ENCODE results near the gene FAM170B. TPM values are rescaled to one million over a fixed set of nuclear protein-coding genes. Genes with fewer than 3 reads are reported as not detected.

Gene FAM170B
- total RNA-seq, 1 donor from 2014 or later, result not detected

DNA sequence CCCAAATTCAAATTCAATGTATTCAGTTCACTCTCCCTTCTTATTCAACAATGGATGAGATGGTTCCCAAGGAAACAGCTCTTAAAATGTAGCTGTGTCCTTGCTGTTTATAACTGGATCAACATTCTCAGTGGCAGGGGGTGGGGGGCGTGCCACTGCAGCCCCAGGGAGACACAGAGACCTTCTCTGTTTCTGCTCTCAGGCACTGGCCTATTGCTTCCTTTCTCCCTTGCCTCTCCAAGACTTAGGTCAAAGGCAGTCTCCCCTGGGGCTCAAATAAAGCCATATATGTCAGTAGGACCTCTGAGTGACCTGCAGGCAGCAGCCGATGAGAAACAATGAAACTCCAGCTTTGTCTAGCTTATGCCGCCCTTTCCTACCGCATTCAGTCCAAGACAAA is 39.2 kb downstream of the FAM170B start:
- H3K27ac Mint-ChIP-seq (ENCODE audit: unreplicated experiment), result no peak overlapping the region
- no peak overlapping the region for H3K4me3 Mint-ChIP-seq (ENCODE audit: unreplicated experiment)
- DNase-seq (ENCODE audit: low spot score), result no peak
- H3K27me3 Mint-ChIP-seq (ENCODE audit: unreplicated experiment), result no peaks in the 10 kb centered on the region
- no peaks in the 10 kb centered on the region for H3K9me3 Mint-ChIP-seq (ENCODE audit: unreplicated experiment)
- TF ChIP-seq, protein P1, sequence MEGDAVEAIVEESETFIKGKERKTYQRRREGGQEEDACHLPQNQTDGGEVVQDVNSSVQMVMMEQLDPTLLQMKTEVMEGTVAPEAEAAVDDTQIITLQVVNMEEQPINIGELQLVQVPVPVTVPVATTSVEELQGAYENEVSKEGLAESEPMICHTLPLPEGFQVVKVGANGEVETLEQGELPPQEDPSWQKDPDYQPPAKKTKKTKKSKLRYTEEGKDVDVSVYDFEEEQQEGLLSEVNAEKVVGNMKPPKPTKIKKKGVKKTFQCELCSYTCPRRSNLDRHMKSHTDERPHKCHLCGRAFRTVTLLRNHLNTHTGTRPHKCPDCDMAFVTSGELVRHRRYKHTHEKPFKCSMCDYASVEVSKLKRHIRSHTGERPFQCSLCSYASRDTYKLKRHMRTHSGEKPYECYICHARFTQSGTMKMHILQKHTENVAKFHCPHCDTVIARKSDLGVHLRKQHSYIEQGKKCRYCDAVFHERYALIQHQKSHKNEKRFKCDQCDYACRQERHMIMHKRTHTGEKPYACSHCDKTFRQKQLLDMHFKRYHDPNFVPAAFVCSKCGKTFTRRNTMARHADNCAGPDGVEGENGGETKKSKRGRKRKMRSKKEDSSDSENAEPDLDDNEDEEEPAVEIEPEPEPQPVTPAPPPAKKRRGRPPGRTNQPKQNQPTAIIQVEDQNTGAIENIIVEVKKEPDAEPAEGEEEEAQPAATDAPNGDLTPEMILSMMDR (IDR thresholded peaks at IDR 0.05; ENCODE audit: unreplicated experiment), result no peak
- no peaks in the 10 kb centered on the region for H3K4me1 Mint-ChIP-seq (ENCODE audit: unreplicated experiment)
- no peaks in the 10 kb centered on the region for H3K36me3 Mint-ChIP-seq (ENCODE audit: low read depth, unreplicated experiment)

DNA sequence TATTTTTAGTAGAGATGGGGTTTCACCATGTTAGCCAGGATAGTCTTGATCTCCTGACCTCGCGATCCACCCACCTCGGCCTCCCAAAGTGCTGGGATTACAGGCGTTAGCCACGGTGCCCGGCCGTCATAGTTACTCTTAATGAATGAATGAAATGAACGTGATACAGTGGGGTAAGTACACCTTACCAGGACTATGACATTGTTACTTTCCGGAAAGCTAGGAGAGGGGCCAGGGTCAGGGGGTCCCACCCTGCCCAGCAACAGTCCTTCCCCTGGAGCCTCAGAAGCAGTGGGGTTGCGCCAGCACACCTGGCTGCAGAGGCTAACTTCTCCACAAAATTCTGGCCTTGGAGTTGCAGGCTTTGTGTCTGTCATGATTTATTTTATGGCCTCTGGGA is 39.9 kb downstream of the FAM170B start:
- TF ChIP-seq, protein P1 (IDR thresholded peaks at IDR 0.05; ENCODE audit: unreplicated experiment), result no peak
- no peak overlapping the region for H3K27ac Mint-ChIP-seq (ENCODE audit: unreplicated experiment)
- H3K36me3 Mint-ChIP-seq (ENCODE audit: low read depth, unreplicated experiment), result no peaks in the 10 kb centered on the region
- H3K4me3 Mint-ChIP-seq (ENCODE audit: unreplicated experiment), result no peak overlapping the region
- no peaks in the 10 kb centered on the region for H3K9me3 Mint-ChIP-seq (ENCODE audit: unreplicated experiment)
- no peaks in the 10 kb centered on the region for H3K4me1 Mint-ChIP-seq (ENCODE audit: unreplicated experiment)
- no peak for DNase-seq (ENCODE audit: low spot score)
- no peaks in the 10 kb centered on the region for H3K27me3 Mint-ChIP-seq (ENCODE audit: unreplicated experiment)

DNA sequence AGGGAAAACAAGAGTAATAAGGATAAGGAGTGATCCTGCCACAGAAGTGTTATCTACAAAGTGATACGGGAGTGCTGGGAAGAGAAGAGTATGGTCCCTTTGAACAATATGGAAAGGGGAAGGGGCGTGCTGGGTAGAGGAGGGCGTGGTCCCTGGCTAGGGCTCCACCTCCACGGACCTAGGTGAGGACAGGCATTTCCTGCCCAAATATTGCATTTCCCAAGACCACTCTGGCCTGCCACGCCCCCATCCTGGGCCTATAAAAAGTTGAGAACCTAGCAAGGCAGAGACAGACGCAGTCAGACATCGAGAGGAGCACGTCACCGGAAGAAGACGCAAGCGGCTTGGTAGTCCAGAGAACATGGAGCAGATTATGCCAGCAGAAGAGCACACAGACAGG is 41.3 kb downstream of the FAM170B start:
- TF ChIP-seq, protein P1 (IDR thresholded peaks at IDR 0.05; ENCODE audit: unreplicated experiment), result no peak
- Mint-ChIP-seq H3K4me1 (ENCODE audit: unreplicated experiment) (no peaks in the 10 kb centered on the region), H3K27ac (ENCODE audit: unreplicated experiment) (no peak overlapping the region), H3K9me3 (ENCODE audit: unreplicated experiment) (no peaks in the 10 kb centered on the region), H3K36me3 (ENCODE audit: low read depth, unreplicated experiment) (no peaks in the 10 kb centered on the region), H3K27me3 (ENCODE audit: unreplicated experiment) (no peaks in the 10 kb centered on the region), H3K4me3 (ENCODE audit: unreplicated experiment) (no peak overlapping the region)
- DNase-seq (ENCODE audit: low spot score), result no peak

DNA sequence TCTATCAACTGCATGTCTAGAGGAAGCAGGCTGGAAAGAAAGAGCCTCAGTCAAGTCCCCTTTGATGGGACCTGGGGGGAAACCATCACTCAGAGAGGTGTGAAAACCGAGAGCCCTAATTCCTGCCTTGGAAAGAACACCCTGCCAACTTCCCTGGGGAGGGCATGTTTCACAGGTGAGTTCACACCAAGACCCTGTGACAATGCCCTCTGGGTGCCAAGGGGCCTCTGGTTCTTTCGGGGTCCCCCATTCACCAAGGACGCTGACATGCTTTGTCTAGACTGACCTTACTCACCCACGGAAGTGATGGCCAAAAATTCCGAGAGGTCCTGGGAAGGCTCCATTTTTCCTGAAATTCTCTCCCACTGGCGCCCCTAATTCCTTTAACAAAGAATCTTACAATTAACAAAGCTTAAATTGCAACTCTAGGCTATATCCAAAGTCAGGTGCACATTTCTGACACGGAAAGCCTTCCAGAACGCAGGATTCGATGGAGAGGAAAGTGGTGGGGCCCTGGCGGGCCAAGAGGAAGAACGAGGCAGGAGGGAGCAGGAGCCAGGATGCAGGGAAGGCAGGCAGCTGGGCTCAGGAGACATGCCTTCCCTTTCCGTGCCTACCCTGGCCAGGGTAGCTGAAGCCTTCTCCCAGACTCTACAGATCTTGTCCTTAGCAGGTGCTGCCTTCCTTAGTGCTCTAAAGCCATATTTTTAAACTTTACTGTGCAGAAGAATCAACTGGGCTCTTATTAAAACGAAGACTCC is 42.2 kb downstream of the FAM170B start:
- Mint-ChIP-seq H3K27ac (ENCODE audit: unreplicated experiment) (no peak overlapping the region), H3K4me3 (ENCODE audit: unreplicated experiment) (no peak overlapping the region), H3K36me3 (ENCODE audit: low read depth, unreplicated experiment) (no peaks in the 10 kb centered on the region), H3K4me1 (ENCODE audit: unreplicated experiment) (no peaks in the 10 kb centered on the region), H3K27me3 (ENCODE audit: unreplicated experiment) (no peaks in the 10 kb centered on the region), H3K9me3 (ENCODE audit: unreplicated experiment) (no peaks in the 10 kb centered on the region)
- TF ChIP-seq, protein P1 (IDR thresholded peaks at IDR 0.05; ENCODE audit: unreplicated experiment), result no peak
- DNase-seq (ENCODE audit: low spot score), result no peak

DNA sequence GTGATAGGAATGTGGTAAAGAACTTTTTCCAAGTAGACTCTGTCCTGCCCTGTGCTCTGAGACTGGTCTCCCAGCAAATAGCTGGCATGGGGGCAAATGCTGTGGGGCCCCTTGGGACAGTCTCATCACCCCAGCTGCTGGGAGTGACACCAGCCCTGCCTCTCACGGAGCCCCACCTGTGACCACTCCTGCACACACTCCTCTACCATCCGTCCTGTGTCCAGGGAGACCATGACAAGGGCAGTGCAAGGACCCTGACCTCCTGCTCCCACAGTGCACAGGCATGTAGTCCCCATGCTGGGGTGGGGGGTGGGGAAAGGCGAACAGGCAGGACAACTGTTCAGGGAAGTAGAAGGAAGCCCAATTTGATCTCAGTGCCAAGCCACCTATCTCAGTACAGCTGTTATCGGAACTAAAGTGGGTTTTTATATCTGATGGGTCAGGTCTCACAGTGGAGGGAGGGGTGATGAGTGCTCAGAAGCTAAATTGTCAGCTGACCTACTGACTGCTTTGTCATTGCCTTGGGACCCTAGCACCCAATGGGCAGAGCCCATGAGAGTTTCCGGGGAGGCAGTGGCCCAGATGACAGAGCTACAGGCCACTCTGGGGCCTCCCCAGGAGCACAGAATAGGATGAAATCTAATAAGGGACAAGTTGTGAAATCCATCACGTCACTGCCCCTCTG is 43.0 kb downstream of the FAM170B start:
- H3K27me3 Mint-ChIP-seq (ENCODE audit: unreplicated experiment), result no peaks in the 10 kb centered on the region
- no peaks in the 10 kb centered on the region for H3K9me3 Mint-ChIP-seq (ENCODE audit: unreplicated experiment)
- H3K36me3 Mint-ChIP-seq (ENCODE audit: low read depth, unreplicated experiment), result no peaks in the 10 kb centered on the region
- H3K4me3 Mint-ChIP-seq (ENCODE audit: unreplicated experiment), result no peak overlapping the region
- no peak overlapping the region for H3K27ac Mint-ChIP-seq (ENCODE audit: unreplicated experiment)
- no peaks in the 10 kb centered on the region for H3K4me1 Mint-ChIP-seq (ENCODE audit: unreplicated experiment)
- no peak for DNase-seq (ENCODE audit: low spot score)
- TF ChIP-seq, protein P1 (IDR thresholded peaks at IDR 0.05; ENCODE audit: unreplicated experiment), result no peak
